HG03039 (cell line): ENCODE results near the gene BPIFA1.

Experiments used
- ATAC-seq: cut with Tn5 transposase; IDR thresholded peaks from one replicate; pipeline ENCODE4 v1.9.1; 2021; ENCODE audit warnings: mild to moderate bottlenecking, moderate library complexity; ENCODE audit not compliant: unreplicated experiment

BPIFA1 gene

GRCh38 chr20:33235696-33236095, at the start of gene BPIFA1:
Gene BPIFA1, plus strand, starts transcription at chr20:33235996. Its CDS starts 1,716 bp downstream, at chr20:33237712.
- ATAC-seq, result no peak

GRCh38 chr20:33187491-33187890, 48.3 kb upstream of the BPIFA1 start:
- no peak for ATAC-seq

- no peak for ATAC-seq
Measured at GRCh38 chr20:33188421-33188820, 47.4 kb upstream of the BPIFA1 start.

- ATAC-seq, result no peak
Measured at GRCh38 chr20:33191484-33191883, 44.3 kb upstream of the BPIFA1 start.

- no peak for ATAC-seq
Measured at GRCh38 chr20:33191955-33192354, 43.8 kb upstream of the BPIFA1 start.

GRCh38 chr20:33192912-33193501, 42.8 kb upstream of the BPIFA1 start:
- ATAC-seq, result no peak

GRCh38 chr20:33199026-33199425, 36.8 kb upstream of the BPIFA1 start:
- ATAC-seq, result no peak

- ATAC-seq, result no peak
Measured at GRCh38 chr20:33202451-33202850, 33.3 kb upstream of the BPIFA1 start.

GRCh38 chr20:33203444-33203843, 32.4 kb upstream of the BPIFA1 start:
- ATAC-seq, result no peak

GRCh38 chr20:33209789-33210188, 26.0 kb upstream of the BPIFA1 start:
- ATAC-seq, result no peak

- no peak for ATAC-seq
Measured at GRCh38 chr20:33210371-33210770, 25.4 kb upstream of the BPIFA1 start.

- no peak for ATAC-seq
Measured at GRCh38 chr20:33211817-33212424, 23.9 kb upstream of the BPIFA1 start.

- no peak for ATAC-seq
Measured at GRCh38 chr20:33217052-33217451, 18.7 kb upstream of the BPIFA1 start, which contains the start of gene BPIFA3. Gene BPIFA3, plus strand, starts transcription at chr20:33217352. Its CDS starts 185 bp downstream, at chr20:33217537.

- ATAC-seq, result no peak
Measured at GRCh38 chr20:33224399-33224798, 11.4 kb upstream of the BPIFA1 start.

- no peak for ATAC-seq
Measured at GRCh38 chr20:33229843-33230242, 6.0 kb upstream of the BPIFA1 start.

- ATAC-seq, result no peak
Measured at GRCh38 chr20:33231237-33231636, 4.6 kb upstream of the BPIFA1 start.

- ATAC-seq, result no peak
Measured at GRCh38 chr20:33232486-33233072, 3.2 kb upstream of the BPIFA1 start.

- no peak for ATAC-seq
Measured at GRCh38 chr20:33233129-33233774, 2.5 kb upstream of the BPIFA1 start.

- ATAC-seq, result no peak
Measured at GRCh38 chr20:33234050-33234449, 1.7 kb upstream of the BPIFA1 start.

- ATAC-seq, result no peak
Measured at GRCh38 chr20:33236351-33236750, 555 bp downstream of the BPIFA1 start.

- ATAC-seq, result no peak
Measured at GRCh38 chr20:33237989-33238388, 2.2 kb downstream of the BPIFA1 start.

- ATAC-seq, result no peak
Measured at GRCh38 chr20:33239418-33239817, 3.6 kb downstream of the BPIFA1 start.
